Measurements from ENCODE around the gene NEK1.

The NEK1 gene

DNA sequence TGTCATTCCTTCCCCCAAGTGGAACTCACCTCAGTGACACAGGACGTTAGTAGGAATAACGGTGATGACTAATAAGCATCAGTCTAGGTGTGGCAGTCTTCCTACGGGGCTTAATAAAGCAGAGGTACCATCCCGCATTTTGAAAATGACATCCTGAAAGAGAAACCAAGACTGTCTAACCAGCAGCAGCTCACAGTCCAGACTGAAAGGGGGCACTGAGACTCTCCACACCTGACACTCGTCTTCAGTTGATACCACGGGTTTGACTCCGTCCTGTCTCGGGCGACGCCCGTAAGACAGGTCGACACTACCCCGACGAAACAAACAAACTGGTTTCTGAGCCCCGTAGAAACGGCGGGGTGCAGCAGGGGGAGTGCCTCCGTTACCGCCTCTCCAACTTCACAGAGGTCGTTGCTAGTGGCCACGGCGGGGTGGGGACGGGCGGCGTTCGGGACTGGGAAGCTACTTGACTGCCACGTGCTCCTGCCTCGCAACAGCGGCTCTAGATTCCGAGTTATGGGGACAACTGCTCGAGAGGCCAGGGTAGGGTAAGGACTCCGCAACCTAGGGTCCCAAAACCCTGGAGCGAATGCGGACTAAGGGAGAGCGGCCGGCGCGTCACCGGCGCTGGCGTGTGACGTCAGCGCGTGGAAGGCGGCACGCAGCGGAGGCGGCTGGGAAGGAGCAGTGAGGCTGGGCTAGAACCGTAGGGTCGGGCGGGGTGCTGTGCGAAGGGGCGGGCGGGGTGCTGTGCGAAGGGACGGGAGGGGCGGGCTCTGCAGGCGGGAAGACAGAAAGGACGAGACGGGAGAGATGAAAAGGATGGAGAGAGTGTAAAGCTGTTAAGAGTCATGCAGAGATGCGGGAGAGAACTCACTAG, at the start of gene NEK1:
Gene NEK1, minus strand, starts transcription at position 593 of the 880 bp plus-strand sequence. CDS start 9,953 bp downstream, outside the sequence.
- DNase-seq (ENCODE audit: low read depth in 2 of 2, low spot score in 1 of 2), result peak; percentile 60 to 76

DNA sequence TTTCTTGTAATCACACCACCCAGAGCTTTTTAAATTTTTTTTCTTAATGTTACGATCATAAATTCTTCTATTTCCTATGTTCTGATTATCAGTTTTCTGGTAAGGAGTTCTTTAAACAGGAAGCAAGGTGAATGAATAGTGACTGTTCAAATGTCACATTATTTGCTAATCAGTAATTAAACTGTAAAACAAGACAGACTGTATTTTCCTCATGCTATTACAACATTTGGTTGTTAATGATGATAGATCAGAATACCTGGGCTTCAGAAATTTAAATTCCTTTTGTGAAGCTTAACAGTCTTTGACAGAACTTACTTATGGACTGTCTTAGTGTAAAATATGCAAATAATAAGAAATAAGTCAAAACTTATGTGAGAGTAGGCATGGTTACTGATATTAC, 49.4 kb upstream of the NEK1 start:
- no peak for DNase-seq (ENCODE audit: low read depth in 2 of 2, low spot score in 1 of 2)

DNA sequence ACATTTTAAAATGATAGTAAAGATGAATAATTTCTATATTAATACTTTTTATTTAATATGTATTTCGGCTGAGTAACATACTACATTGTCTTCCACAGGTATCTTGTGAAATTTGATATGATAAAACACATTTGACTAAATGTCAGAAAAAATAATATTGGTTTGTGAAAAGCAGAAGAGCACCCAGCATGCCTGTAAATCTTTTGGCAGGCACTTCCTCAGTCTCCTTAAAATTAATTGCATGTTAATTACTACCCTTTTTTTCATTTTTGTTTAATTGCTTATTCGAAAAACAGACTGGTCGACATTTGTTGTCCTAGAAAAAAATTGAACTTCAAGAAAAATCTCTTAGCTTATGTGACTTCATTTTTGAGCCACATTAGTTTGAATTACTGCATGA, 48.5 kb upstream of the NEK1 start:
- DNase-seq (ENCODE audit: low read depth in 2 of 2, low spot score in 1 of 2), result no peak

GRCh38 chr4:169659716-169660670, 47.6 kb upstream of the NEK1 start:
- peak; percentile 40 to 55 for DNase-seq (ENCODE audit: low read depth in 2 of 2, low spot score in 1 of 2)

GRCh38 chr4:169658975-169659715, 46.8 kb upstream of the NEK1 start:
- DNase-seq (ENCODE audit: low read depth in 2 of 2, low spot score in 1 of 2), result no peak

DNA sequence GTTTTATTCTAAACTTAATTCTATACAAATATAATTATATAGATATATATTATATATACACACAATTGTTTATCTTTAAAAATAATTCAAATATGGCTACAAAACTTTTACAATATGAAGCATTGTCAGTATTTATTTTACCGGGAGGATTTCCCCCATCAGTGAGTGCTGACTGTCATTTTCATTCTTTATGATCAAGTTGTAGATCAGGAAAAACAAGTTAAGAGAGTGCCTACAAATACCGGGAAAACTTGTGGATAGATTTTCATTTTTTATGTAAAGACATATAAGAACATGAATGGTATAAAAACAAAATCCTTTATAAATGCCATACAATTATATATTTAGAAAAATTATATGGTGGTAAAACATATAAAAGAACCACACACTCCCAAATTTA, 45.8 kb upstream of the NEK1 start:
- no peak for DNase-seq (ENCODE audit: low read depth in 2 of 2, low spot score in 1 of 2)

- no peak for DNase-seq (ENCODE audit: low read depth in 2 of 2, low spot score in 1 of 2)
Measured at GRCh38 chr4:169657470-169658107, 45.2 kb upstream of the NEK1 start.

DNA sequence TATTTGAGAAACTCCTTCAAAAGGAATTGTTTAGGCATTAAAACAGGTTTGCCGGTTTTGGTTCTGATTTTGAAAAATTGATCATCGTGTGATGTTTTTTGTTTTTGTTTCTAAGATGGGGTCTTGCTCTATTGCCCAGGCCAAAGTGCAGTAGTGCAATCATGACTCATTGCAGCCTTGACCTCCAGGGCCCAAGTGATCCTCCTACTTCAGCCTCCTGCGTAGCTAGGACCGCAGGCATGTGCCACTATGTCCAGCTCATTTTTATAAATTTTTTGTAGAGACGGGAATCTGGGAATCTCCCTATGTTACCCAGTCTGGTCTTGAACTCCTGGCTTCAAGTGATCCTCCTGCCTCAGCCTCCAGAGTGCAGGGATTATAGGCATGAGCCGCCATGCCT, 43.0 kb upstream of the NEK1 start:
- DNase-seq (ENCODE audit: low read depth in 2 of 2, low spot score in 1 of 2), result no peak

GRCh38 chr4:169652535-169652934, 40.2 kb upstream of the NEK1 start:
- no peak for DNase-seq (ENCODE audit: low read depth in 2 of 2, low spot score in 1 of 2)

GRCh38 chr4:169650227-169650936, 38.0 kb upstream of the NEK1 start:
- no peak for DNase-seq (ENCODE audit: low read depth in 2 of 2, low spot score in 1 of 2)

DNA sequence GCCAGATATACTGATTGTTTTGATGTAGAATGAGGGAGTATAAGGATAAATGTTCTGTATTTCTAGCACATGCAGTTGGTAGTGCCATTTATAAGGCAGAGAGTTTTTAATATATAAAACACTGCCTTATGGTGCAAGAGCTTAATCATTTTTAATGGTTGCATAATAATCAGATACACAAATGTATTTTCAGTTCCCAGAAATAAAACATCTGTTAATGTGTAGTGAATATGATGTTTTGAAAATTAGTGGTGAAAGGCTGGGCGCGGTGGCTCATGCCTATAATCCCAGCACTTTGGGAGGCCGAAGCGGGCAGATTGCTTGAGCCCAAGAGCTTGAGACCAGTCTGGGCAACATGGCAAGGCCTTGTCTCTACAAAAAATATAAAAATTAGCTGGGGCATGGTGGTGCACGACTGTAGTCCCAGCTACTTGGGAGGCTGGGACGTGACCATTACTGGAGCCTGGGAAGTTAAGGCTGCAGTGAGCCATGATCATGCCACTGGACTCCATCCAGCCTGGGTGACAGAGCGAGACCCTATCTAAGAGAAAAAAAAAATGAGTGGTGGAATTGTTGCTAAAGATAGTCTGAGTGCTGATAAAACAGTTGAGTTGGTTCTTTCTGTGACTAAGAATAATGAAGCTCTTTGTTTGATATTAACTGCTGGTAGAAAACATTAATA, 37.3 kb upstream of the NEK1 start:
- DNase-seq (ENCODE audit: low read depth in 2 of 2, low spot score in 1 of 2), result no peak

- no peak for DNase-seq (ENCODE audit: low read depth in 2 of 2, low spot score in 1 of 2)
Measured at GRCh38 chr4:169645627-169646026, 33.2 kb upstream of the NEK1 start.

- DNase-seq (ENCODE audit: low read depth in 2 of 2, low spot score in 1 of 2), result no peak
Measured at GRCh38 chr4:169644802-169645201, 32.4 kb upstream of the NEK1 start.

DNA sequence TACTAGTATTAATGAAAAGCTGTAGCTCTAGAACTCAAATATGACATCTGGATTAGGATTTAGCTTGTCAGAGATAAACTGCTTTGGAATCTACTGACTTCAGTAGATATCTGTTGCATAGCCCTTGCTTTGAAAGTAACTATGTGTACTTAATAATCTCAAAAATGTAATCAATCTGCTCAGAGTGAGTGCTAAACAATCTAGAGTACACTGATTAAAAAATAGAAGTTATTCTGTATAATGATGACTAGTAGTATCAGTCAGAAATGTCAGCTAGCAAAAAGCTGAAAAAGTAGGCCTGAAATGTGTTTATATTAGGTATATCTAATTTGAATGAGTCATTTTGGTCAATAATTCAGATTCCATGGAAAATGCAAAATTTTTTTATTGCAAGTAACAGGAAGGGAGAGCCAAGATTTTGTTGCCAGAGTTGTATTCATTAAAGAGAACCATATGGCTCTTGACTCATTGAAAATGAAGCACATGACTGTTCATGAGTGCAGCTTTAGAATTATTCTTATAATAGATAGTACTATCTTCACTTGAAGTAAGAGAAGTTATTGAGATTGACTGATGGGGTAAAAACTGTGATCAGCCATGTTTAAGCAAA, 28.0 kb upstream of the NEK1 start:
- DNase-seq (ENCODE audit: low read depth in 2 of 2, low spot score in 1 of 2), result no peak

GRCh38 chr4:169634975-169635374, 22.6 kb upstream of the NEK1 start:
- no peak for DNase-seq (ENCODE audit: low read depth in 2 of 2, low spot score in 1 of 2)

GRCh38 chr4:169632896-169633295, 20.5 kb upstream of the NEK1 start:
- no peak for DNase-seq (ENCODE audit: low read depth in 2 of 2, low spot score in 1 of 2)

DNA sequence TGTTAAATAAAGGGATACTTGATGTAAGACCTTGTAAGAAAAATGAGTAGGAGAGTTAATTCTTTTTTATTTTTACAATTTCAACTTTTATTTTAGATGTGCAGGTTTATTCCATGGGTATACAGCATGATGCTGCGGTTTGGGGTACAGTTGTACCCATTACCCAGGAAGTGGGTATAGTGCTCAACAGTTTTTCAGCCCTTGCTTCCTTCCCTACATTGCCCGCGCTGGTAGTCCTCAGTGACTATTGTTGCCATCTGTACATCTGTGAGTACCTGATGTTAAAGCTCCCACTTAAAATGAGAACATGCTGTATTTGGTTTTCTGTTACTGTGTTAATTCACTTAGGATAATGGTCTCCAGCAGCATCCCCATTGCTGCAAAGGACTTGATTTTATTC, 17.7 kb upstream of the NEK1 start:
- DNase-seq (ENCODE audit: low read depth in 2 of 2, low spot score in 1 of 2), result no peak

DNA sequence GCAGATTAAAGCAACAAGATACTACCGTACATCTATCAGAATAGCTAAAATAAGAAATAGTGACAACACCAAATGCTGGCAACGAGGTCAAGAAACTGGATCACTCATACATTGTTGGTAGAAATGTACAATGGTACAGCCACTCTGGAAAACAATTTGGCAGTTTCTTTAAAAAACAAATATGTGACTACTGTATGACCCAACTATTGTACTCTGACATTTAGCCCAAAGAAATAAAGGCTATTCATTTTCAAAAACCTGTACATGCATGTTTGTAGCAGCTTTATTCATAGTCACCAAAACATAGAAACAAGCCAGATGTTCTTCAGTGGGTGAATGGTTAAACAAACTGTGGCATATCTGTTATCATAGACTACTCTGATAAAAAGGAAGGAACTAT, 16.2 kb upstream of the NEK1 start:
- no peak for DNase-seq (ENCODE audit: low read depth in 2 of 2, low spot score in 1 of 2)

DNA sequence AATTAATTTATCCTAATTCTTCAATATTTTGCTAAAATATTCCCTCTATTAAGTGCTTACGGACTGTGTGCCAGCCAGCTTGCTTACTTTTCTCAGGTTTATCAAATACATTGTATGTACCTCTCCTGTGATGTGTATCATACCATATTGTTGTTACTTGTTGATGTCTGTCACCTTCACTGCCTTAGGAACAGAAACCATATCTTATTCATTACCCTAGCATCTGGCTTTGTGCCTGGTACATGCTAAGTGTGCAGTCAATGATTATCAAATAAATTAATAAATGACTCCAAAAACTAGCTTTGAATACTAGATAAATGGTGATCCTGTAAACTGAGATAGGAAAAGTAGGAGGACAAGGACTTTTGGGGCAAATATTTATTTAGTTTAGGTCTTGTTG, 14.9 kb upstream of the NEK1 start:
- no peak for DNase-seq (ENCODE audit: low read depth in 2 of 2, low spot score in 1 of 2)
